GM18907 (cell line): ENCODE results near the gene PKP3.
"Not testable (repeated sequence)": the region's sequence is repeated elsewhere in the genome, so short reads cannot be mapped to it uniquely, and the experiment has no call there.

ENCODE experiments used
- ATAC-seq: cut with Tn5 transposase; IDR thresholded peaks from one replicate; pipeline ENCODE4 v1.9.1; 2021; ENCODE audit warnings: mild to moderate bottlenecking, moderate library complexity; ENCODE audit not compliant: unreplicated experiment

PKP3 gene

GRCh38 chr11:376531-377173 is 17.4 kb upstream of the PKP3 start:
- no peak for ATAC-seq

- no peak for ATAC-seq
Measured at GRCh38 chr11:377174-377865, 16.7 kb upstream of the PKP3 start.

GRCh38 chr11:377883-378500 is 16.0 kb upstream of the PKP3 start:
- ATAC-seq = no peak

GRCh38 chr11:379205-380094 is 14.6 kb upstream of the PKP3 start:
- no peak for ATAC-seq

GRCh38 chr11:380095-380480 is 13.9 kb upstream of the PKP3 start:
- ATAC-seq = no peak

GRCh38 chr11:380491-380890 is 13.5 kb upstream of the PKP3 start:
- no peak for ATAC-seq

GRCh38 chr11:380996-381395 is 13.0 kb upstream of the PKP3 start:
- no peak for ATAC-seq

- ATAC-seq = no peak
Measured at GRCh38 chr11:381501-382072, 12.4 kb upstream of the PKP3 start.

- no peak for ATAC-seq
Measured at GRCh38 chr11:382081-382629, 11.9 kb upstream of the PKP3 start.

GRCh38 chr11:383431-383830 is 10.6 kb upstream of the PKP3 start:
- ATAC-seq = no peak

GRCh38 chr11:384511-384910 is 9.5 kb upstream of the PKP3 start:
- ATAC-seq = no peak

- ATAC-seq = no peak
Measured at GRCh38 chr11:385594-386351, 8.2 kb upstream of the PKP3 start.

GRCh38 chr11:386483-386882 is 7.5 kb upstream of the PKP3 start:
- ATAC-seq = no peak

- no peak for ATAC-seq
Measured at GRCh38 chr11:387193-387793, 6.7 kb upstream of the PKP3 start.

- ATAC-seq = not testable (repeated sequence)
Measured at GRCh38 chr11:389369-389768, 4.6 kb upstream of the PKP3 start.

- ATAC-seq = no peak
Measured at GRCh38 chr11:390175-390574, 3.8 kb upstream of the PKP3 start.

GRCh38 chr11:391117-392017 is 2.6 kb upstream of the PKP3 start:
- ATAC-seq = no peak

- ATAC-seq = no peak
Measured at GRCh38 chr11:392102-392777, 1.8 kb upstream of the PKP3 start.
